ENCODE measurements around the gene PXDC1. TPM values are rescaled to one million over a fixed set of nuclear protein-coding genes. Genes with fewer than 3 reads are reported as not detected.

The PXDC1 gene
- total RNA-seq, 1 experiment from 2014 or later = 36.2 TPM

DNA sequence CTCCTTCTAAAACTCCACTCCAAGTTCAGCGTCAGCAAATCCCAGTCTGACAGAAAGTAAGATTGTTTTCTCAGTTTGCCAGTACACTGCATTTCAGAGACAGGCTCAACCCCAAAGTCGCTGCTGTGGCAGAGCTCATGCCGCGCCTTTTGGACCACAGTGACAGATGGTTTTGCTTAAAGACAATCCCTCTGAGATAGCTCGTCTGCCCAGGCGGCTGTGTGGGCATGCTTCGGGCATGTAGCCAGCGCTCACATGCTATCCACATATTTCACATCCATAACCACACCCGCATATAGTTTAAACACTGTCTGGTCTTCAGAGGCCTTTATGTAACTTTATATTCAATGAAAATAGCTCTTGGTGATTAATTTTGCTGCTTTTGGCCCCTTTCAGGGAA lies 14.7 kb upstream of the PXDC1 start:
- DNase-seq (ENCODE audit: low read depth, low spot score) (no peak), ATAC-seq (no peak)
- H3K9me3 ChIP-seq (ENCODE audit: control insufficient read depth, insufficient read depth, low read depth, low read length) = no peaks in the 10 kb centered on the region
- intact Hi-C loops (cut with micrococcal nuclease; ENCODE audit: unreplicated experiment) = no loop called here
- CTCF ChIA-PET = no interaction called here
- H3K27me3 ChIP-seq (ENCODE audit: control insufficient read depth, insufficient read depth, low read length) = no peaks in the 10 kb centered on the region
- no peak overlapping the region for H3K27ac ChIP-seq (ENCODE audit: low read length)
- H3K36me3 ChIP-seq (ENCODE audit: control insufficient read depth, insufficient read depth, low read length) = no peaks in the 10 kb centered on the region
- in situ Hi-C loops (cut with HindIII; ENCODE audit: low pct_unique_long_range_greater_than_20kb, low sequenced_read_pairs) = no loop called here
- no peak for TF ChIP-seq SIN3A (IDR thresholded peaks at IDR 0.05; ENCODE audit: borderline replicate concordance, insufficient read depth, low read depth, low read length)
- TF ChIP-seq POLR2AphosphoS5 (IDR thresholded peaks at IDR 0.05; ENCODE audit: low read depth, low read length) = no peak
- no peak for TF ChIP-seq TCF7L2 (IDR thresholded peaks at IDR 0.05; ENCODE audit: low read depth, low read length)
- no TSS peak for BruUV-seq (replicated peaks)
- POLR2A ChIA-PET = no interaction called here
- no peaks in the 10 kb centered on the region for H3K4me1 ChIP-seq (ENCODE audit: control insufficient read depth, insufficient read depth, low read length)
- H3K4me3 ChIP-seq (ENCODE audit: low read depth in 2 of 2, low read length in 2 of 2) = no peak overlapping the region

DNA sequence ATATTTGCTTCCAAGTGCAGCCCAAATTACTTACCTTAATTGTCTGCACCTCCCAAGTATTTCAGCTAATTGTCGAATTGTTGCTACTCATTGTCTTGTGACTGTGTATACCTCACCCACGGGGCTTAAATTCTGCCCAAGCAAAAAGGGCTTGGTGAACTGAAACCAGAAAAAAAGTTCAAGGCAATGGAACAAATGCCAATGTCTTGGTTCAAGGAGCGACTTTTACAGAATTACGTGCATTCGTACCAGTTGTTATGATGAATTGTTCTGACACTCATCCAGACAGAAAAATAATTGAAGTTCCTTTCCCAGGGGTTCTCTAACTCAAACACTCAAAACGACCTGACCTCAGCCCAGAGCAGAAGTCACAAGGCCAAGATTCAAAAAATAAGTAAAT lies 13.9 kb upstream of the PXDC1 start:
- Histone ChIP-seq H3K4me3 (ENCODE audit: low read depth in 2 of 2, low read length in 2 of 2) (no peak overlapping the region), H3K4me1 (ENCODE audit: control insufficient read depth, insufficient read depth, low read length) (no peaks in the 10 kb centered on the region), H3K36me3 (ENCODE audit: control insufficient read depth, insufficient read depth, low read length) (no peaks in the 10 kb centered on the region), H3K27ac (ENCODE audit: low read length) (no peak overlapping the region), H3K9me3 (ENCODE audit: control insufficient read depth, insufficient read depth, low read depth, low read length) (no peaks in the 10 kb centered on the region), H3K27me3 (ENCODE audit: control insufficient read depth, insufficient read depth, low read length) (no peaks in the 10 kb centered on the region)
- no TSS peak for BruUV-seq (replicated peaks)
- intact Hi-C loops (cut with micrococcal nuclease; ENCODE audit: unreplicated experiment) = no loop called here
- DNase-seq (ENCODE audit: low read depth, low spot score) = no peak
- ChIA-PET CTCF (no interaction called here), POLR2A (no interaction called here)
- TF ChIP-seq SIN3A (IDR thresholded peaks at IDR 0.05; ENCODE audit: borderline replicate concordance, insufficient read depth, low read depth, low read length) (no peak), POLR2AphosphoS5 (IDR thresholded peaks at IDR 0.05; ENCODE audit: low read depth, low read length) (no peak), TCF7L2 (IDR thresholded peaks at IDR 0.05; ENCODE audit: low read depth, low read length) (no peak)
- TF ChIP-seq, protein P1, sequence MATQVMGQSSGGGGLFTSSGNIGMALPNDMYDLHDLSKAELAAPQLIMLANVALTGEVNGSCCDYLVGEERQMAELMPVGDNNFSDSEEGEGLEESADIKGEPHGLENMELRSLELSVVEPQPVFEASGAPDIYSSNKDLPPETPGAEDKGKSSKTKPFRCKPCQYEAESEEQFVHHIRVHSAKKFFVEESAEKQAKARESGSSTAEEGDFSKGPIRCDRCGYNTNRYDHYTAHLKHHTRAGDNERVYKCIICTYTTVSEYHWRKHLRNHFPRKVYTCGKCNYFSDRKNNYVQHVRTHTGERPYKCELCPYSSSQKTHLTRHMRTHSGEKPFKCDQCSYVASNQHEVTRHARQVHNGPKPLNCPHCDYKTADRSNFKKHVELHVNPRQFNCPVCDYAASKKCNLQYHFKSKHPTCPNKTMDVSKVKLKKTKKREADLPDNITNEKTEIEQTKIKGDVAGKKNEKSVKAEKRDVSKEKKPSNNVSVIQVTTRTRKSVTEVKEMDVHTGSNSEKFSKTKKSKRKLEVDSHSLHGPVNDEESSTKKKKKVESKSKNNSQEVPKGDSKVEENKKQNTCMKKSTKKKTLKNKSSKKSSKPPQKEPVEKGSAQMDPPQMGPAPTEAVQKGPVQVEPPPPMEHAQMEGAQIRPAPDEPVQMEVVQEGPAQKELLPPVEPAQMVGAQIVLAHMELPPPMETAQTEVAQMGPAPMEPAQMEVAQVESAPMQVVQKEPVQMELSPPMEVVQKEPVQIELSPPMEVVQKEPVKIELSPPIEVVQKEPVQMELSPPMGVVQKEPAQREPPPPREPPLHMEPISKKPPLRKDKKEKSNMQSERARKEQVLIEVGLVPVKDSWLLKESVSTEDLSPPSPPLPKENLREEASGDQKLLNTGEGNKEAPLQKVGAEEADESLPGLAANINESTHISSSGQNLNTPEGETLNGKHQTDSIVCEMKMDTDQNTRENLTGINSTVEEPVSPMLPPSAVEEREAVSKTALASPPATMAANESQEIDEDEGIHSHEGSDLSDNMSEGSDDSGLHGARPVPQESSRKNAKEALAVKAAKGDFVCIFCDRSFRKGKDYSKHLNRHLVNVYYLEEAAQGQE (IDR thresholded peaks at IDR 0.05; ENCODE audit: insufficient read depth in 1 of 2, low read depth in 2 of 2, low read length in 1 of 2) = no peak
- in situ Hi-C loops (cut with HindIII; ENCODE audit: low pct_unique_long_range_greater_than_20kb, low sequenced_read_pairs) = no loop called here
- ATAC-seq = no peak

DNA sequence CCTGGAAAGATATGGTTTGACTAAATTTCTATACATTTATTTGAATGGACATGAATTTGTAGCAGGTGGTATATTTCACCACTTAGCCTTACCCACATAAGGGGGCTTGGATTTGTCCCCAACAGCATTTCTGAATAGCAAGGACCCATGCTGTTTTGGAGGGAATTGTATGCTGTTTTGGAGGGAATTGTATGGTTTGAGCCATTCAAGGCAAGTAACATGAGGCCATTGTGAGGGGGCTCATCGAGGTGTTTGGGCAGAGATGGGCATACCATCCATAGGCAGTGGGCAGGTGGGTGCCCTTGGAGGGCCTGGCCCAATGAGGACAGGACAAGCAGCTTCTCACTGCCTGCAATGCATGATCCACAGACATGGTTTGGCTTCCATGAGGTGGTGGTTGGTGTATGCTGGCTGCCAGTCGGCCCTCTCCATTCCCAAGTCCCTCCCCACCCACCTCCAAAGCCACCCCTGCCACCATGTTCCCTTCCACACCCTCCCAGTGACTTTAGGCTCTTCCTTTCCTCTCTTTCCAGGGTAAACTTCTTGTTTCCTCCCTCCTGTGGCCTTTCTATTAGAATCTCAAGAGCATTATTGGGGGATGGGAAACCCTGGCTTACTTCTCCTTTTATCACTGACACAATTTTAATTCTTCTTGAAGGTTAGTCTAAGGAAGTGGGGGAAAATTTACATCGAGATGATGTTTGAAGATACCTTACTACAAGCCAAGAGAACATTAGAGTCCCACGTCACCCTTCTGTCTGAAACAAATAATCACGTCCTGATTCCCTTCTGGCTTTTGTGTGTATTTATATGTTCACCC lies 13.2 kb upstream of the PXDC1 start:
- intact Hi-C loops (cut with micrococcal nuclease; ENCODE audit: unreplicated experiment) (no loop called here), in situ Hi-C loops (cut with HindIII; ENCODE audit: low pct_unique_long_range_greater_than_20kb, low sequenced_read_pairs) (no loop called here)
- no peak overlapping the region for H3K4me3 ChIP-seq (ENCODE audit: low read depth in 2 of 2, low read length in 2 of 2)
- POLR2A ChIA-PET = no interaction called here
- H3K27ac ChIP-seq (ENCODE audit: low read length) = no peak overlapping the region
- H3K27me3 ChIP-seq (ENCODE audit: control insufficient read depth, insufficient read depth, low read length) = no peaks in the 10 kb centered on the region
- CTCF ChIA-PET = no interaction called here
- ATAC-seq = no peak
- no TSS peak for BruUV-seq (replicated peaks)
- DNase-seq (ENCODE audit: low read depth, low spot score) = no peak
- no peaks in the 10 kb centered on the region for H3K9me3 ChIP-seq (ENCODE audit: control insufficient read depth, insufficient read depth, low read depth, low read length)
- TF ChIP-seq, protein P1 (IDR thresholded peaks at IDR 0.05; ENCODE audit: insufficient read depth in 1 of 2, low read depth in 2 of 2, low read length in 1 of 2) = no peak
- no peaks in the 10 kb centered on the region for H3K36me3 ChIP-seq (ENCODE audit: control insufficient read depth, insufficient read depth, low read length)
- no peaks in the 10 kb centered on the region for H3K4me1 ChIP-seq (ENCODE audit: control insufficient read depth, insufficient read depth, low read length)

All from Panc1 (cell line).